ENCODE data around the gene KLF1.

DNA sequence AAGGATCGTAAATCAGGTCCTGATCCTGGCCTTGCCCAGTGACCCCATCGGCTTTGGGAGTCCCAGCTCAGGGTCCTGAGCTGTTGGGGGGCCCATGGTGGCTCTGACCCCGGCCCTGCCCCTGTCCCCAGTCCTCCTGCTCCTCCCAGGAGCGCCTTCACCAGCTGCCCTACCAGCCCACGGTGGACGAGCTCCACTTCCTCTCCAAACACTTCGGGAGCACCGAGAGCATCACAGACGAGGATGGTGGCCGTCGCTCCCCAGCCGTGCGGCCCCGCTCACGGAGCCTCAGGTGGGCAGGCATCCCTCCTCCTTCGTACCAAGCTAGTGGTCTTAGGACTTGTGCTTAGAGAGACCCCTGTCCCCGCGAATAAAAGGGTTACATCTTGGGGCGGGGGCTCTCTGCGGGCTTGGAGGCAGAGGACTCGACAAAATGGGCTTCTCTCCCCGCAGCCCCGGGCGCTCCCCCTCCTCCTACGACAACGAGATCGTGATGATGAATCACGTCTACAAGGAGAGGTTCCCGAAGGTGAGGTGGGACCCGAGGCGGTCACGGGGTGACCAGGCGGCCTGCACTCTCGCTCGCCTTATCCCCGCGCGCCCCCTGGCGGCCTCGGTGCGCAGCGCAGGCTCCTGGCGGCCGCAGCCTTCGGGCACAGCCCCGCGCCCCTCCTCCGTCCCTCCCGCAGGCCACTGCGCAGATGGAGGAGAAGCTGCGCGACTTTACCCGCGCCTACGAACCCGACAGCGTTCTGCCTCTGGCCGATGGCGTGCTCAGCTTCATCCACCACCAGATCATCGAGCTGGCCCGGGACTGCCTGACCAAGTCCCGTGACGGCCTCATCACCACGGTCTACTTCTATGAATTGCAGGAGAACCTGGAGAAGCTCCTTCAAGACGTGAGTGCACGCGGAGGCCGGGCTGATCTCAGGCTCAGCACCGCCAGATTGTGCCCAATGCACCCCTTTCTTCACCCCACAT is 39.6 kb downstream of the KLF1 start:
- TF ChIP-seq, protein P1, sequence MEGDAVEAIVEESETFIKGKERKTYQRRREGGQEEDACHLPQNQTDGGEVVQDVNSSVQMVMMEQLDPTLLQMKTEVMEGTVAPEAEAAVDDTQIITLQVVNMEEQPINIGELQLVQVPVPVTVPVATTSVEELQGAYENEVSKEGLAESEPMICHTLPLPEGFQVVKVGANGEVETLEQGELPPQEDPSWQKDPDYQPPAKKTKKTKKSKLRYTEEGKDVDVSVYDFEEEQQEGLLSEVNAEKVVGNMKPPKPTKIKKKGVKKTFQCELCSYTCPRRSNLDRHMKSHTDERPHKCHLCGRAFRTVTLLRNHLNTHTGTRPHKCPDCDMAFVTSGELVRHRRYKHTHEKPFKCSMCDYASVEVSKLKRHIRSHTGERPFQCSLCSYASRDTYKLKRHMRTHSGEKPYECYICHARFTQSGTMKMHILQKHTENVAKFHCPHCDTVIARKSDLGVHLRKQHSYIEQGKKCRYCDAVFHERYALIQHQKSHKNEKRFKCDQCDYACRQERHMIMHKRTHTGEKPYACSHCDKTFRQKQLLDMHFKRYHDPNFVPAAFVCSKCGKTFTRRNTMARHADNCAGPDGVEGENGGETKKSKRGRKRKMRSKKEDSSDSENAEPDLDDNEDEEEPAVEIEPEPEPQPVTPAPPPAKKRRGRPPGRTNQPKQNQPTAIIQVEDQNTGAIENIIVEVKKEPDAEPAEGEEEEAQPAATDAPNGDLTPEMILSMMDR (IDR thresholded peaks at IDR 0.05), result peak; percentile 97
- TF ChIP-seq, protein P2, sequence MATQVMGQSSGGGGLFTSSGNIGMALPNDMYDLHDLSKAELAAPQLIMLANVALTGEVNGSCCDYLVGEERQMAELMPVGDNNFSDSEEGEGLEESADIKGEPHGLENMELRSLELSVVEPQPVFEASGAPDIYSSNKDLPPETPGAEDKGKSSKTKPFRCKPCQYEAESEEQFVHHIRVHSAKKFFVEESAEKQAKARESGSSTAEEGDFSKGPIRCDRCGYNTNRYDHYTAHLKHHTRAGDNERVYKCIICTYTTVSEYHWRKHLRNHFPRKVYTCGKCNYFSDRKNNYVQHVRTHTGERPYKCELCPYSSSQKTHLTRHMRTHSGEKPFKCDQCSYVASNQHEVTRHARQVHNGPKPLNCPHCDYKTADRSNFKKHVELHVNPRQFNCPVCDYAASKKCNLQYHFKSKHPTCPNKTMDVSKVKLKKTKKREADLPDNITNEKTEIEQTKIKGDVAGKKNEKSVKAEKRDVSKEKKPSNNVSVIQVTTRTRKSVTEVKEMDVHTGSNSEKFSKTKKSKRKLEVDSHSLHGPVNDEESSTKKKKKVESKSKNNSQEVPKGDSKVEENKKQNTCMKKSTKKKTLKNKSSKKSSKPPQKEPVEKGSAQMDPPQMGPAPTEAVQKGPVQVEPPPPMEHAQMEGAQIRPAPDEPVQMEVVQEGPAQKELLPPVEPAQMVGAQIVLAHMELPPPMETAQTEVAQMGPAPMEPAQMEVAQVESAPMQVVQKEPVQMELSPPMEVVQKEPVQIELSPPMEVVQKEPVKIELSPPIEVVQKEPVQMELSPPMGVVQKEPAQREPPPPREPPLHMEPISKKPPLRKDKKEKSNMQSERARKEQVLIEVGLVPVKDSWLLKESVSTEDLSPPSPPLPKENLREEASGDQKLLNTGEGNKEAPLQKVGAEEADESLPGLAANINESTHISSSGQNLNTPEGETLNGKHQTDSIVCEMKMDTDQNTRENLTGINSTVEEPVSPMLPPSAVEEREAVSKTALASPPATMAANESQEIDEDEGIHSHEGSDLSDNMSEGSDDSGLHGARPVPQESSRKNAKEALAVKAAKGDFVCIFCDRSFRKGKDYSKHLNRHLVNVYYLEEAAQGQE (IDR thresholded peaks at IDR 0.05; ENCODE audit: insufficient read depth in 1 of 2, low read depth in 2 of 2, low read length in 1 of 2), result peak in 1 of 2 experiments; percentile 78; a peak in 2 of 4 replicates
- no peak for TF ChIP-seq POLR2AphosphoS5 (IDR thresholded peaks at IDR 0.05; ENCODE audit: low read depth, low read length)
- TF ChIP-seq SIN3A (IDR thresholded peaks at IDR 0.05; ENCODE audit: borderline replicate concordance, insufficient read depth, low read depth, low read length), result no peak

Measured in Panc1 (cell line).